ENCODE measurements around the gene CDH23. TPM values are rescaled to one million over a fixed set of nuclear protein-coding genes. Genes with fewer than 3 reads are reported as not detected.

Gene CDH23
- total RNA-seq, 1 donor, result 0.36 TPM

GRCh38 chr10:71394926-71395562, 1.7 kb upstream of the CDH23 start:
- peaks cover 81% of the 10 kb centered on the region for H3K27me3 ChIP-seq (ENCODE audit: insufficient read depth, low read length)

GRCh38 chr10:71395621-71396020, 1.1 kb upstream of the CDH23 start:
- no peak overlapping the region for H3K4me3 ChIP-seq (ENCODE audit: insufficient read depth, low read length)
- H3K79me2 ChIP-seq (ENCODE audit: insufficient read depth, low read length), result no peaks in the 10 kb centered on the region
- no peaks in the 10 kb centered on the region for H3K36me3 ChIP-seq (ENCODE audit: insufficient read depth, low read length)
- H4K20me1 ChIP-seq (ENCODE audit: insufficient read depth, low read length), result no peaks in the 10 kb centered on the region
- H3K27ac ChIP-seq (ENCODE audit: low read depth, low read length), result no peak overlapping the region
- DNase-seq (ENCODE audit: insufficient read length, low spot score, missing footprints), result no peak
- no peaks in the 10 kb centered on the region for H3K4me1 ChIP-seq (ENCODE audit: insufficient read depth, low read length)
- peaks cover 79% of the 10 kb centered on the region for H3K27me3 ChIP-seq (ENCODE audit: insufficient read depth, low read length)
- H2AFZ ChIP-seq (ENCODE audit: low read length), result no peak overlapping the region
- peak; percentile 11 for TF ChIP-seq CTCF (IDR thresholded peaks at IDR 0.05; ENCODE audit: extremely low read depth, low read depth, low read length)
- H3K9me3 ChIP-seq (ENCODE audit: low read depth, low read length), result no peaks in the 10 kb centered on the region
- H3K4me2 ChIP-seq (ENCODE audit: insufficient read depth, low read length), result no peak overlapping the region

More at GRCh38 chr10:71394926-71395562, 1.7 kb upstream of the CDH23 start:
- H4K20me1 ChIP-seq (ENCODE audit: insufficient read depth, low read length), result no peaks in the 10 kb centered on the region
- H3K27ac ChIP-seq (ENCODE audit: low read depth, low read length), result no peak overlapping the region
- H2AFZ ChIP-seq (ENCODE audit: low read length), result no peak overlapping the region
- no peaks in the 10 kb centered on the region for H3K4me1 ChIP-seq (ENCODE audit: insufficient read depth, low read length)
- H3K4me3 ChIP-seq (ENCODE audit: insufficient read depth, low read length), result no peak overlapping the region
- H3K4me2 ChIP-seq (ENCODE audit: insufficient read depth, low read length), result no peak overlapping the region
- no peak for TF ChIP-seq CTCF (IDR thresholded peaks at IDR 0.05; ENCODE audit: extremely low read depth, low read depth, low read length)
- no peaks in the 10 kb centered on the region for H3K9me3 ChIP-seq (ENCODE audit: low read depth, low read length)
- no peaks in the 10 kb centered on the region for H3K36me3 ChIP-seq (ENCODE audit: insufficient read depth, low read length)
- no peak for DNase-seq (ENCODE audit: insufficient read length, low spot score, missing footprints)
- H3K79me2 ChIP-seq (ENCODE audit: insufficient read depth, low read length), result no peaks in the 10 kb centered on the region

GRCh38 chr10:71396084-71396710, 523 bp upstream of the CDH23 start:
- H3K9me3 ChIP-seq (ENCODE audit: low read depth, low read length), result no peaks in the 10 kb centered on the region
- no peak overlapping the region for H3K4me2 ChIP-seq (ENCODE audit: insufficient read depth, low read length)
- no peaks in the 10 kb centered on the region for H4K20me1 ChIP-seq (ENCODE audit: insufficient read depth, low read length)
- H3K36me3 ChIP-seq (ENCODE audit: insufficient read depth, low read length), result no peaks in the 10 kb centered on the region
- H3K27ac ChIP-seq (ENCODE audit: low read depth, low read length), result no peak overlapping the region
- DNase-seq (ENCODE audit: insufficient read length, low spot score, missing footprints), result no peak
- H3K4me3 ChIP-seq (ENCODE audit: insufficient read depth, low read length), result no peak overlapping the region
- peaks cover 75% of the 10 kb centered on the region for H3K27me3 ChIP-seq (ENCODE audit: insufficient read depth, low read length)
- H3K4me1 ChIP-seq (ENCODE audit: insufficient read depth, low read length), result no peaks in the 10 kb centered on the region
- H3K79me2 ChIP-seq (ENCODE audit: insufficient read depth, low read length), result no peaks in the 10 kb centered on the region
- no peak for TF ChIP-seq CTCF (IDR thresholded peaks at IDR 0.05; ENCODE audit: extremely low read depth, low read depth, low read length)
- no peak overlapping the region for H2AFZ ChIP-seq (ENCODE audit: low read length)
